ENCODE results near the gene PRAMEF8.
"Not testable (repeated sequence)": the region's sequence is repeated elsewhere in the genome, so short reads cannot be mapped to it uniquely, and the experiment has no call there.

Gene PRAMEF8

DNA sequence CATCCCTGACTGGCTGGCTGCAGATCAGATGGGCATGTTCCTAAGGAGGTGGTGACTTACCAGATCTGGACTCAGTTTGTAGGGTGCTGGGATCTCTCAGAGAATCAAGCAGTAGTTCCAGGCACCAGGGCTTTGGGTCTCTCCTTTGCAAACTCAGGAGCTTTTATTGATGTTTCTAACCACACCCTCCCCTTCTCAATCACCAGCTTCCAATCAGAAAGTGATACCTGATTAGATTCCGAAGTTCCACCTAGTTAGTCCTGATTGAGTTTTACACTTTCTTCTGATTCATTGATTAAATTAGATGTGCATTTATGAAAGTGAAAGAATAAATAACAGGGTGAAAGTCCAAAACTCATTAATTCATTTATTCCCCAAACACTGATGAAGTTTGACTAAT, at the start of gene PRAMEF8:
Gene PRAMEF8, minus strand, starts transcription at position 101 of the 400 bp plus-strand sequence. CDS start 1,046 bp downstream, outside the sequence.
- not testable (repeated sequence) for DNase-seq (ENCODE audit: low read depth, low spot score)

DNA sequence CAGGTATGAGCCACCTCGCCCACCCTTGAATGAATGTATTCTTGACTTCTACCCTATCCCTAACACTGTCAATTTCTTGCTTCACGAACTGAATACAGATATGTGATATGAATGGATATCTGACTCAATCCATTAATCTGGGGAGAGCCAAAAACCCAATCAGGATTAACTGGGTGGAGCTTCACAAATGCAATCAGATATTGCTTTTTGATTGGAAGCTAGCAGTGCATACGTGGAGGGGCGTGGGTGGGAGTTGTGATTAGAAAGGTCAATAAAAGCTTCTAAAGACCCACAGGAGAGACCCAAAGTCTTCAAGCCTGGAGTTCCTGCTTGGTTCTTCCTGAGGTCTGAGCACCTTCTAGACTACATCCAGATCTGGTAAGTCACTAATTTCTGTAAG, 30.3 kb upstream of the PRAMEF8 start, which contains the start of gene PRAMEF15:
Gene PRAMEF15, plus strand, starts transcription at position 301 of the 400 bp plus-strand sequence. CDS start 2,827 bp downstream, outside the sequence.
- not testable (repeated sequence) for DNase-seq (ENCODE audit: low read depth, low spot score)

DNA sequence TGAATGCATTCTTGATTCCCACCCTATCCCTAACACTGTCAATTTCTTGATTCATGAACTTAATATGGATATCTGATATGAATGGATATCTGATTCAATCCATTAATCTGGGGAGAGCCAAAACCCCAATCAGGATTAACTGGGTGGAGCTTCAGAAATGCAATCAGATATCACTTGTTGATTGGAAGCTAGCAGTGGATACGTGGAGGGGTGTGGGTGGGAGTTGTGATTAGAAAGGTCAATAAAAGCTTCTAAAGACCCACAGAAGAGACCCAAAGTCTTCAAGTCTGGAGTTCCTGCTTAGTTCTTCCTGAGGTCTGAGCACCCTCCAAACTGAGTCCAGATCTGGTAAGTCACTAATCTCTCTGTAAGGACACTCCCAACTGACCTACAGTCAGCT, 18.3 kb upstream of the PRAMEF8 start, which contains the start of gene PRAMEF33:
Gene PRAMEF33, plus strand, starts transcription at position 301 of the 400 bp plus-strand sequence. CDS start 2,416 bp downstream, outside the sequence.
- DNase-seq (ENCODE audit: low read depth, low spot score) = not testable (repeated sequence)

DNA sequence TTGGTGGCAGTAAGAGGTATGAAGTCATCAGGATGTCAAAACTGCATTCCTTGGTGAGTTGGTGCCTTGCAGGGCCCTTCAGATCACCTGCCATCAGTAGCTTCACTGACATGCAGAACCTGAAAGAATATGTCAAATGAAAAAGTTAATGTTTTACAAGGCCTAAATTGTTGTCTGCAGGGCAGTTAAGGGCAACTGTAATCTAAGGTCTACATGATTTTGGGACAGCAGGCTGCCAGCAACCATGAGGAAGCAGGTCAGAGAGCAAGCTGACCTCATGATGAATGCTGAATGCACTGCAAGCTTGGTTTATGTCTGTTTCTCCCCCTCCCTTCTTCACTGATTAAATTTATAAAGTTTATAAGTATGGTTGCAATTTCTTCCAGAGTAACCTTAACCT, 17.3 kb upstream of the PRAMEF8 start:
- not testable (repeated sequence) for DNase-seq (ENCODE audit: low read depth, low spot score)

DNA sequence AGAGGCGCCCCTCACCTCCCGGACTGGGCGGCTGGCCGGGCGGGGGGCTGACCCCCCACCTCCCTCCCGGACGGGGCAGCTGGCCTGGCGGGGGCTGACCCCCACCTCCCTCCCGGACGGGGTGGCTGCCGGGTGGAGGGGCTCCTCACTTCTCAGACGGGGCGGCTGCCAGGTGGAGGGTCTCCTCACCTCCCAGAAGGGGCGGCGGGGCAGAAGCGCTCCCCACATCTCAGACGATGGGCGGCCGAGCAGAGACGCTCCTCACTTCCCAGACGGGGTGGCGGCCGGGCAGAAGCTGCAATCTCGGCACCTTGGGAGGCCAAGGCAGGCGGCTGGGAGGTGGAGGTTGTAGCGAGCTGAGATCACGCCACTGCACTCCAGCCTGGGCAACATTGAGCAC, 13.8 kb upstream of the PRAMEF8 start:
- DNase-seq (ENCODE audit: low read depth, low spot score) = not testable (repeated sequence)

DNA sequence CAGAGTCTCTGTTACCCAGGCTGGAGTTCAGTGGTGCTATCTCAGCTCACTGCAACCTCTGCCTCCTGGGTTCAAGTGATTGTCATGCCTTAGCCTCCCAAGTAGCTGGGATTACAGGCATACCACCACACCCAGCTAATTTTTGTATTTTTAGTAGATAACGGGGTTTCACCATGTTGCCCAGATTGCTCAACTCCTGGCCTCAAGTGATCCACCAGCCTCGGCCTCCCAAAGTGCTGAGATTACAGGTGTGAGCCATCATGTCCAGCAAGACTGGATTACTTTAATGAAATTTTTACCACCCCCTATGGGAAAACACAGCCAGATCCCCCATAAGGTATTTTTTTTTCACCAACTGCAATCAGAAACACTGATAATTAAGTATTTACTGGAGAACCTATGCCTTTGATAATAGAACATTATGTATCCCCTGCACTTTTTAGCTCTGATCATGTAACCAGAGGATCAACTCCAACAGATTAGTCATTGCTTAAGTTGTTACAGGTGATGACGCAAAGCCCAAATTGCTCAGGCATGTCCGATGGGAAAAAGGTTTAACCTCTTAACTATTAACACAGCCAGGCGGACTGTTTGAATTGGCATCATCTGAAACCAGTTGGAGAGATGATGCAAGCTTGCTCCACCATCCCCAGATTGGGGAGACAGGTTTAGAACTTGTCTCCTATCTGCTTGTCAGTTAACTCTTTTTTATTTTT, 12.4 kb upstream of the PRAMEF8 start:
- DNase-seq (ENCODE audit: low read depth, low spot score) = not testable (repeated sequence)

DNA sequence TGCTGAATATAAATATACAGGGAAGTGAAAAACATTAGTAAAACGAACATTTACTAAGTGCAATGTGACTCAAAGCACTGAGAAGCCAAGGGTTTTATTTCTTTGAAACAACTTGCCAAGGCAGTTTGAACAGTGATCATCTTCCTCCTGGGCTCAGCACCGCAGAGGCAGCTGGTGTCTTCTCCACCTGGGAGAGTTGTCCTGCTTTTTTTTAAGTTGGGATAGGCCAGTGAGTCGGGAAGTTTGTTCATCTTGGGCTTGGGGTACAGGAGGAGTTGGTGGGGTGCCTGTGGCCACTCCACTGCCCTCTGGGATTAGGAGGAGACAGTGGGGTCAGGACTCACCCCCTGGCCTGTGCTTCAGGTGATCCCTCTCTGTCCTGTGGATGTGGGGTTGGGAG, 4.1 kb upstream of the PRAMEF8 start:
- DNase-seq (ENCODE audit: low read depth, low spot score) = not testable (repeated sequence)

DNA sequence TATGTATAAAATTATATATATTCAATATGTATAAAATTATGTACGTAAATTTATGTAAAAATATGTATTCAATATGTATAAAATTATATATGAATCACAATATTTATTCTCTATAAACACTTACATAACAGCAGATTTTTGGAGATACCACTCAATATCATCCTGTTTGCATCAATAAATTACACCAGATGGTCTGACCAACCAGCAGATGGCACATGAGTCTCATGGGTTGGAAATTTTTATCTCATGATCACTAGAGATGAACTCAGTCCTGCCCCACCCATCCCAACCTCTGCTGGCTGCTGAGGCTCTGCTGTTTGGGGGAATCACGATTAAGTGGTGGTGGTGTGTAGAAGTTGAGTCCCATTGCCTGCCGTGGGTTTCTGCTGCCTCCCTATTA, 5.3 kb downstream of the PRAMEF8 start:
- DNase-seq (ENCODE audit: low read depth, low spot score) = not testable (repeated sequence)

DNA sequence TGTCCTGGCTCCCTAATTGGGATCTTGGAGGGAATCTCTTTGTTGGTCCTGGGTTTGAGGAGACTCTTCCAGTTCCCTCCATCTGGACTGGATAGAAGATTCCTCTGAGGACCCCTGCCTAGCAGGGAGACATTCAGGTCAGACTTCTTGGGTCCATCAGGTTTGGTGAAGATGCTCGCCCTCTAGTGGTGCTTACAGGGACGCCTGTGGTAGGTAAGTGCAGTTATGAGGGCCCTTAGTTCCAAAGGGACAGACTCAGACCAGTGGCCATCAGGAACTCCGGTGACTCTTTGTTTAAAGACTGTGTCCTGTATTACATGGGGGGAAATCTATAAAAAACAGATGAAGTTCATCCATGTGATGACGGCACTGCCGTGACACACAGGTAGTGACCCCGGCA, 7.9 kb downstream of the PRAMEF8 start:
- not testable (repeated sequence) for DNase-seq (ENCODE audit: low read depth, low spot score)

DNA sequence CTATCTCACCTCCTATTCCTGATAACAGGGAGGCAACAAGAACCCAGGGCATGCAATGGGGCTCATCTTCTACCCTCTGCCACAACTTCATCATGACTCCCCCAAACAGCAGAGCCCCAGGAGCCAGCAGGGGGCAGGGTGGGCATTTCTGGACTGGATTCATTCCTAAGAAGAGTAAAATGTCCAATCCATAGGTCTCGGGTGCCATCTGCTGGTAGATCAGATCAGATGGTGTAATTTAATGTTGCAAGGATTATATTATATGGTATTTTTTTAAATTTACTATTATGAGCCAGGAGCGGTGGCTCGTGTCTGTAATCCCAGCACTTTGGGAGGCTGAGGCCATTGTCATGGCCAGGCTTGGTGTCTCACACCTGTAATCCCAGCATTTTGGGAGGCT, 19.8 kb downstream of the PRAMEF8 start:
- not testable (repeated sequence) for DNase-seq (ENCODE audit: low read depth, low spot score)

DNA sequence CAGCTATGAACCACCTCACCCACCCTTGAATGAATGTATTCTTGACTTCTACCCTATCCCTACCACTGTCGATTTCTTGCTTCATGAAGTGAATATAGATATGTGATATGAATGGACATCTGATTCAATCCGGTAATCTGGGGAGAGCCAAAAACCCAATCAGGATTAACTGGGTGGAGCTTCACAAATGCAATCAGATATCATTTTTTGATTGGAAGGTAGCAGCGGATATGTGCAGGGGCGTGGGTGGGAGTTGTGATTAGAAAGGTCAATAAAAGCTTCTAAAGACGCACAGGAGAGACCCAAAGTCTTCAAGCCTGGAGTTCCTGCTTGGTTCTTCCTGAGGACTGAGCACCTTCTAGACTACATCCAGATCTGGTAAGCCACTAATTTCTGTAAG, 31.0 kb downstream of the PRAMEF8 start, which contains the start of gene PRAMEF5:
Gene PRAMEF5, plus strand, starts transcription at position 301 of the 400 bp plus-strand sequence. CDS start 5,071 bp downstream, outside the sequence.
- not testable (repeated sequence) for DNase-seq (ENCODE audit: low read depth, low spot score)

DNA sequence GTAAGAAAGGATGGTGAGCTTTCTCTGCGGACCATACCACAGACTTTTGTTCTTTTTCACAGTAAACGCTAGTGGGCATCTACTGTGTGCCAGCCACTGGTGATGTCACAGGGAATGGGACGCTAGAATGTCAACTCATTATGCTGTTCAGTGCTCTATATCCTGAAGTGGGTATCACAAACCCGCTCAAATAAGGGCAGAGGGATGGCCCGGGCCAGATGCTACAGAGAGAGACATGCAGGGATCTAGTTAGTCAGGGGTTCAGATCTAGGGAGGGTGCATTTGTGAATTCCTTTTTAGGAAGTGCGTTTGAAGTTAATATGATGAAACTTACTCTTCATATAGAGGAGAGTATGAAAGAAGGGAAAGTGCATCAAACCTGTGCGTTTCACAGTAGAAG, 37.8 kb downstream of the PRAMEF8 start:
- not testable (repeated sequence) for DNase-seq (ENCODE audit: low read depth, low spot score)

DNA sequence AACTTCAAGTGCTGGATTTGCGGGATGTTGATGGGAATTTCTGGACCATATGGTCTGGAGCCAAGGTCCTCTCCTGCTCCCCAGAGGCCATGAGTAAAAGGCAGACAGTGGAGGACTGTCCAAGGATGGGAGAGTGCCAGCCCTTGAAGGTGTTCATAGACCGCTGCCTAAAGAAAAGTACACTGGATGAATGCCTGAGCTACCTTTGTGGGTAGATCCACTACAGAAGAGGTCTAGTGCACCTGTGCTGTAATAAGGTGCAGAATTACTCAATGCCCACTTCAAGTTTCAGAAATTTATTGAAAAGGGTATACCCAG, 38.4 kb downstream of the PRAMEF8 start:
- DNase-seq (ENCODE audit: low read depth, low spot score) = not testable (repeated sequence)

DNA sequence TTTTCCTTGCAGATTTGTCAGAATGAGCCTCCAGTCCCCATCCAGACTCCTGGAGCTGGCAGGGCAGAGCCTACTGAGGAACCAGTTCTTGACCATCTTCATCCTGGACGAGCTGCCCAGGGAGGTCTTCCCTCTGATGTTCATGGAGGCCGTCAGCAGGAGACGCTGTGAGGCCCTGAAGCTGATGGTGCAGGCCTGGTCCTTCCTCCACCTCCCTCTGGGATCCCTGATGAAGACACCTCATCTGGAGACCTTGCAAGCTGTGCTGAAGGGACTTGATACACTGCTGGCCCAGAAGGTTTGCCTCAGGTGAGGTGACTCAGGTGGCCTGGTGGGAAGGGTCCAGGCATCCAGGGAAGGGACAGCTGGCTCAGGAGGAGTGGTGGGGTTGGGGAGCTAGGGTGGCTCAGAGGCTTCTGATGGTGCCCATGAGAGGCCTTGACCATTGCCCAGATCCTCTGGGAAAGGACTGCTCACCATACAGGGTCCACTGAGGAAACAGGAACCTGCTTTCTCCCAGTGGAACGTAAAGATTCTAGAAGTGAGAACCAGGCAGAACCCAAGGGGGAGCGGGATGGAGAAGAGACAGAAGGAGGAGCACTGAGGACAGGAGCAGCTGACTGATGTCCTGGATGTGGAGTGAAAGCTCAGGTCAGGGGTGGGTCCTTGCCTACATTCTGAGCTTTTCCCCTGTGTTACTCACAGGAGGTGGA, 38.9 kb downstream of the PRAMEF8 start:
- DNase-seq (ENCODE audit: low read depth, low spot score) = not testable (repeated sequence)

DNA sequence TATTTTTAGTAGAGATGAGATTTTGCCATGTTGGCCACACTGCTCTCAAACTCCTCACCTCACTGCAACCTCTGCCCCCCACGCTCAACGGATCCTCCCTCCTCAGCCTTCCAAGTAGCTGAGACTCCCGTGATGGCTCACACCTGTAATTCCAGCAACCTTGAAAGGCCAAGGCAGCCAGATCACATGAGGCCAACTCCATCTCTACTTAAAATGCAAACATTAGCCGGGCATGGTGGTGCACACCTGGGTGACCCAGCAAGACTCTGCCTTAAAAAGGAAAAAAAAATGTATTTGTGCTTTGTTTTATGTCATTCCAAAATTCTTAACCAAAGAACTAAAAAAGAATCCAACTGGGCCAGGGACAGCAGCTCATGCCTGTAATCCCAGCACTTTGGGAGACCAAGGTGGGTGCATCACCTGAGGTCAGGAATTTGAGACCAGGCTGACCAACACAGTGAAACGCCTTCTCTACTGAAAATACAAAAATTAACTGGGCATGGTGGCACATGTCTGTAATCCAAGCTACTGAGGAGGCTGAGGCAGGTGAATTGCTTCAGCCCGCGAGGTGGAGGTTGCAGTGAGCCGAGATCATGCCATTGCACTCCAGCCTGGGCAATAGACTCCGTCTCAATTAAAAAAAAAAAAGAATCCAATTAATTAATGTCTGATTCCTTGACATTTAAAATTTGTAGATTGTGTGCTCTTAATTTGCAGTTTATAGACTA, 41.2 kb downstream of the PRAMEF8 start:
- DNase-seq (ENCODE audit: low read depth, low spot score) = not testable (repeated sequence)

DNA sequence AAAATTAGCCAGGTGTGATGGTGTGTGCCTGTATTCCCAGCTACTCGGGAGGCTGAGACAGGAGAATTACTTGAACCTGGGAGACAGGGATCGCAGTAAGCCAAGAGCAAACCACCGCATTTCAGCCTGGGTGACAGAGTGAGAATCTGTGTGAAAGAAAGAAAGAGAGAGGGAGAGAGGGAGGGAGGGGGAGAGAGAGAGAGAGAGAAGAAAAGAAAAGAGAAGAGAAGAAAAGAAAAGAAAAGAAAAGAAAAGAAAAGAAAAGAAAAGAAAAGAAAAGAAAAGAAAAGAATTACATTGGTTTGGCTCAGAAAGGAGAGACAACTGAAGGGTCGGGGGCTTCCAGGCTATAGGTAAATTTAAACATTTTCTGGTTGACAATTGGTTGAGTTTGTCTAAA, 45.3 kb downstream of the PRAMEF8 start:
- not testable (repeated sequence) for DNase-seq (ENCODE audit: low read depth, low spot score)

DNA sequence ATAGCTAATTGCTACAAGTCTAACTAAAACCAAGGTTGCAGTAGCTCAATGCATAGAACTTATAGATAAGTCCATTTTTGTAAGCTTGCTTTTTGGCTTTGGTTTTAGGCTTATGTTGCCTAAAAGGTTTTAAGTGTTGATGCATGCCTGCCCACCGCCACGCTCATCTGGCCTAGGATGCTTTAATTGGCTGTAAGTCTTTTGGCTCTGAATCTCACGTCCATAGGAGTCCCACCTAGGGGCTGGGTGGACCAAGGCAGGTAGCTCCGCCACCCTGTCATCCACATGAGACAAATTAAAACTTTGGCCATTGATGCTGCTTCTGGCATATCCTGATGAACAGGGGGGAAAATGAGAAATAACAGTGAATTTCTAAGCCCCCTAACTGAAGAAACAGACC, 47.4 kb downstream of the PRAMEF8 start:
- DNase-seq (ENCODE audit: low read depth, low spot score) = not testable (repeated sequence)

DNA sequence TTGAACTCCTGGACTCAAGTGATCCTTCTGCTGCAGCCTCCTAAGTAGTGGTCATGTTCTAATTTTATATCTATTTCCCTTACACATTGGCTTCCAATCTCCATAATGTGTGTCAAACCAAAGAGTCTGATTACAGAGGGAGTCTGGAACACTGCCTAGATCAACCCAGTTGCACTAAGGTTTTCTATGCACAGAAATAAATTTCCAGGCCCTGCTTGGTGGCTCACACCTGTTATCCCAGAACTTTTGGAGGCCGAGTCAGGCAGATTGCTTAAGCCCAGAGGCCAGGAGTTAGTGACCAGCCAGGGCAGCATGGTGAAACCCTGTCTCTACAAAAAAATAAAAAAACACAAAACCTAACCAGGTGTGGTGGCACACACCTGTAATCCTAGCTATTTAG, 50.9 kb downstream of the PRAMEF8 start:
- not testable (repeated sequence) for DNase-seq (ENCODE audit: low read depth, low spot score)

DNA sequence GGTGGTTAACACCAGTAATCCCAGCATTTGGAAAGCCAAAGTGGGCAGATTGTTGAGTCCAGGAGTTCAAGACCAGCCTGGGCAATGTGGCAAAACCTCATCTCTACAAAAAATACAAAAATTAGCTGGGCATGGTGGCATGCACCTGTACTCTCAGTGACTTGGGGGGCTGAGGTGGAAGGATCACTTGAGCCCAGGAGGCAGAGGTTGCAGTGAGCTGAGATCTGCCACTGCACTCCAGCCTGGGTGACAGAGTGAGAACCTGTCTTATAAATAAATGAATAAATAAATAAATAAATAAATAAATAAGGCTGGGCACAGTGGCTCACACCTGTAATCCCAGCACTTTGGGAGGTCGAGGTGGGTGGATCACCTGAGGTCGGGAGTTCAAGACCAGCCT, 52.9 kb downstream of the PRAMEF8 start:
- DNase-seq (ENCODE audit: low read depth, low spot score) = not testable (repeated sequence)

All from ELF-1 (cell line).